B cell (primary cell): ENCODE measurements around the gene GUCY1A1.

Source experiments
- EZH2 ChIP-seq: IDR thresholded peaks from 2 replicates; pipeline ENCODE4 v1.6.1; 2012; ENCODE audit warnings: borderline replicate concordance, low read depth, mild to moderate bottlenecking, moderate library complexity, low read length; ENCODE audit not compliant: insufficient read depth, poor library complexity, severe bottlenecking
- TF ChIP-seq, protein P1 (sequence below): fragments of 200-600 bp; IDR thresholded peaks from one replicate; pipeline ENCODE4 v1.8.0; 2022; ENCODE audit warnings: antibody characterized with exemption, mild to moderate bottlenecking

DNA sequence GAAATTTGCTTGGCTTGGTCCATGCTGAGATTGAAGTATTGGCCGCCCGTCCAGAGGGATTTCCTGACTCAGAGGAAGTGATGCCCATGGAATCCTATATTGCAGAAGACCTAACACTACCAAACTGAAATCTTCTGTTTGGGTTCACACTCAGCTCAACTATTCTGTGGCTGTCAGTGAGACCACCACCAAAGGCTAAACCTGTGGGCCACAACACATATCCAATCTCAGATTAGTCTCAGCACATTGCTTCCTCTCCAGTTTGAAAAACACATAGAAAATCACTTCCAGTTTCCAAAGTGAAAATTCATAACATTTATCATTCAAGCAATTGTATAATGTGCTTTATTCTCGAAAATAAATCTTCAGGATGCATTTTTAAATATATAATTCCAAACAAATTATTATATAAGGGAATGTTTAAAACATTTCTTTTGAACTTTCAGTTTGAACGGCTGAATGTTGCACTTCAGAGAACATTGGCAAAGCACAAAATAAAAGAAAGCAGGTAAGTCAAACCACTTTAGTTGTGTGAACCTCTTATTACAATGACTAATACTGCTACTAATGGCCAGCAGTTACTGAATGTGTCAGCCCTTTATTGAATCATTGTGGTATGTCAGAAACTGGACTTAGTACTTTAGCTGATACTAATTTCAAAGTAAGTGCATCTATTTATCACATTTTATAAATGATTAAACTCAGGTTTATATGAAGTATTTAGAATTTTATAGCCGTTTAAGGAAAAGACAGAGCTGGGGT is 37.0 kb downstream of the GUCY1A1 start:
- TF ChIP-seq EZH2, result no peak
- TF ChIP-seq, protein P1, sequence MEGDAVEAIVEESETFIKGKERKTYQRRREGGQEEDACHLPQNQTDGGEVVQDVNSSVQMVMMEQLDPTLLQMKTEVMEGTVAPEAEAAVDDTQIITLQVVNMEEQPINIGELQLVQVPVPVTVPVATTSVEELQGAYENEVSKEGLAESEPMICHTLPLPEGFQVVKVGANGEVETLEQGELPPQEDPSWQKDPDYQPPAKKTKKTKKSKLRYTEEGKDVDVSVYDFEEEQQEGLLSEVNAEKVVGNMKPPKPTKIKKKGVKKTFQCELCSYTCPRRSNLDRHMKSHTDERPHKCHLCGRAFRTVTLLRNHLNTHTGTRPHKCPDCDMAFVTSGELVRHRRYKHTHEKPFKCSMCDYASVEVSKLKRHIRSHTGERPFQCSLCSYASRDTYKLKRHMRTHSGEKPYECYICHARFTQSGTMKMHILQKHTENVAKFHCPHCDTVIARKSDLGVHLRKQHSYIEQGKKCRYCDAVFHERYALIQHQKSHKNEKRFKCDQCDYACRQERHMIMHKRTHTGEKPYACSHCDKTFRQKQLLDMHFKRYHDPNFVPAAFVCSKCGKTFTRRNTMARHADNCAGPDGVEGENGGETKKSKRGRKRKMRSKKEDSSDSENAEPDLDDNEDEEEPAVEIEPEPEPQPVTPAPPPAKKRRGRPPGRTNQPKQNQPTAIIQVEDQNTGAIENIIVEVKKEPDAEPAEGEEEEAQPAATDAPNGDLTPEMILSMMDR, result no peak
